Medulla oblongata (tissue), 1 donor: ENCODE measurements around the gene NKTR.

Experiments used
- DNase-seq: peaks from one replicate; pipeline ENCODE4 v3.0.0-alpha.2; 2015; ENCODE audit errors: extremely low spot score

NKTR gene

GRCh38 chr3:42694366-42694765 is 93.9 kb downstream of the NKTR start:
- no peak for DNase-seq

DNA sequence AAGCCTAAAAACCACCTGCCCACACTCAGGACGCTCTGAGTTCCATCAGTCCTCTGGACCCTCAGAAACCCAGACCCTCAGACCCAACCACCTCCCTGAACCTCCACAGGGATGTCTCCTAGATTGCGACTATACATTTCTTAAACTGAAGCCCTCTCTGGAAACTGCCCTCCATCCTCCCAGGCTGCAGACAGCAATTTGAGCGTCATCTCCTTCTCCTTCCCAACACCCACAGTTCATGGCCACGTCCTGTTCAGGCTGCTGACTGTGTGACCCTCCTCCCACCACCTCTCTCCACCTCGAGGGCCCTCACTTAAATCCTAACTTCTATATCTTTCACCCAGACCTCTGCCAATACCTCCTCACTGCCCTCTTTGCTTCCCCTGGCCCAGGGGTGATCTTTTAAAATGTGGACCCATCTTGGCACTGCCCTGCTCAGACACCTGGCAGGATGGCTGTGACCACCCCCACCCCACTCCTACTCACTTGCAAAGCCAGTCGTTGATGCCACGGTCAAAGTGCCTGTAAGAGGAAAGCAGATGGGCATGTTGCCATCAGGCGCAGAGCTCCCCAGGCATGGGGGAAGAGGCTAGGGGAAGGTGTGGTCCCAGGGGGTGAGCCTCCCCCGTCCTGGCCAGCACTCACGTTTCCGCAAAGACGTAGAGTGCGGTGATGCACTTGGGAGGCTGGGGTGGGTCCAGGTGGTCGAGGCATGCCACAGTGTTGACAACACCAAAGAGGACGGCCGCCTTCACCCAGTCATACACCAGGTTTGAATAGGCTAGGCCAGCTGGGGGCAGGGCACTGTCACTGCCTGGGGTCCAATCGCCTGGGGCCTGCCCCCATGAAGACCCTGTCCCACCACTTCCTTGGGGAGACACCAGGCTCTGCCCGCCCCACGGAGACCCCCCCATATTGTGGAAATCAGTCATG is 96.1 kb downstream of the NKTR start:
- no peak for DNase-seq

- DNase-seq = no peak
Observed at GRCh38 chr3:42697289-42698051, 97.0 kb downstream of the NKTR start.
